ENCODE results near the gene UAP1L1. TPM values are rescaled to one million over a fixed set of nuclear protein-coding genes. Genes with fewer than 3 reads are reported as not detected.

The UAP1L1 gene
- total and polyA plus RNA-seq, 8 donors: 5.2 to 14.4 (median 6.2) TPM

DNA sequence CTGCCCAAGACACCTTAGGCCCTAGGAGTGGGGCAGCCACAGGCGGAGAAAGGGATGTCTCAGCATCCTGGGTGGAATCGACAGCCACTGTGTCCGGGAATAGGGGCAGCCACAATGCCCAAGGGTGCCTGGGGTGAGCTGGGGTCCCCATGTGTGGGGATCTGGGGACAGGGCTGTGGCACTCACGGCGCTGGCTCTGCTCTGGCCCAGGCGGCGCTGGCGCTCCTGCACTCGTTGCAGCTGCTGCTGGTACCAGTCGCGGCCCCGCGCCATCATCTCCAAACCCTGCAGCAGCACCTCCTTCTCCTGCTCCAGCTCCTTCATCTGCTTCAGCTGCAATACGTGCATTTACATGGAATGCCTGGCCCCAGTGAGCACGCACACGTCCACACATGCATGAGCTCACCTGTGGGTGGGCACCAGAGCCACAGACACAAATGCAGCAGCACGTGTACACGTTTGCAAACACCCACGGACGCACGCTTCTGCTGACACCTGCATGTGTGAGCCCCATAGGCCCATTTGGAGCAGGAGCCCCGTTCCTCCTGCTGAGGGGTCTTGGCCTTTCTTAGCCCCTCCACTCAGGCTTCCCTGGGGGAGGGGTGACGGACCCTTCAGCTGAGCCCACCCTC, 11.9 kb upstream of the UAP1L1 start:
- H3K4me1 ChIP-seq: peaks cover 0 to 5% (median 5%) of the 10 kb centered on the region in 3 donors
- no peak for FAIRE-seq
- no peak overlapping the region for H3K27ac ChIP-seq
- intact Hi-C loops (cut with DNase I): loop anchor here in 1 of 3 donors (2.0 kb wide), 1 partner anchor 17 kb away; no protein-coding TSS in a partner anchor
- H3K4me3 ChIP-seq: no peak overlapping the region
- H3K9me3 ChIP-seq: no peaks in the 10 kb centered on the region
- TF ChIP-seq, protein P1, sequence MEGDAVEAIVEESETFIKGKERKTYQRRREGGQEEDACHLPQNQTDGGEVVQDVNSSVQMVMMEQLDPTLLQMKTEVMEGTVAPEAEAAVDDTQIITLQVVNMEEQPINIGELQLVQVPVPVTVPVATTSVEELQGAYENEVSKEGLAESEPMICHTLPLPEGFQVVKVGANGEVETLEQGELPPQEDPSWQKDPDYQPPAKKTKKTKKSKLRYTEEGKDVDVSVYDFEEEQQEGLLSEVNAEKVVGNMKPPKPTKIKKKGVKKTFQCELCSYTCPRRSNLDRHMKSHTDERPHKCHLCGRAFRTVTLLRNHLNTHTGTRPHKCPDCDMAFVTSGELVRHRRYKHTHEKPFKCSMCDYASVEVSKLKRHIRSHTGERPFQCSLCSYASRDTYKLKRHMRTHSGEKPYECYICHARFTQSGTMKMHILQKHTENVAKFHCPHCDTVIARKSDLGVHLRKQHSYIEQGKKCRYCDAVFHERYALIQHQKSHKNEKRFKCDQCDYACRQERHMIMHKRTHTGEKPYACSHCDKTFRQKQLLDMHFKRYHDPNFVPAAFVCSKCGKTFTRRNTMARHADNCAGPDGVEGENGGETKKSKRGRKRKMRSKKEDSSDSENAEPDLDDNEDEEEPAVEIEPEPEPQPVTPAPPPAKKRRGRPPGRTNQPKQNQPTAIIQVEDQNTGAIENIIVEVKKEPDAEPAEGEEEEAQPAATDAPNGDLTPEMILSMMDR (IDR thresholded peaks at IDR 0.05): no peak
- peak in 3 of 6 donors; percentile 3 to 72 (median 27) for DNase-seq
- no peaks in the 10 kb centered on the region for H3K27me3 ChIP-seq
- no peaks in the 10 kb centered on the region for H3K36me3 ChIP-seq
- 91 to 92% methylated on average over 23 of the region's 23 CpGs for WGBS, 2 donors
- no peak for ATAC-seq

DNA sequence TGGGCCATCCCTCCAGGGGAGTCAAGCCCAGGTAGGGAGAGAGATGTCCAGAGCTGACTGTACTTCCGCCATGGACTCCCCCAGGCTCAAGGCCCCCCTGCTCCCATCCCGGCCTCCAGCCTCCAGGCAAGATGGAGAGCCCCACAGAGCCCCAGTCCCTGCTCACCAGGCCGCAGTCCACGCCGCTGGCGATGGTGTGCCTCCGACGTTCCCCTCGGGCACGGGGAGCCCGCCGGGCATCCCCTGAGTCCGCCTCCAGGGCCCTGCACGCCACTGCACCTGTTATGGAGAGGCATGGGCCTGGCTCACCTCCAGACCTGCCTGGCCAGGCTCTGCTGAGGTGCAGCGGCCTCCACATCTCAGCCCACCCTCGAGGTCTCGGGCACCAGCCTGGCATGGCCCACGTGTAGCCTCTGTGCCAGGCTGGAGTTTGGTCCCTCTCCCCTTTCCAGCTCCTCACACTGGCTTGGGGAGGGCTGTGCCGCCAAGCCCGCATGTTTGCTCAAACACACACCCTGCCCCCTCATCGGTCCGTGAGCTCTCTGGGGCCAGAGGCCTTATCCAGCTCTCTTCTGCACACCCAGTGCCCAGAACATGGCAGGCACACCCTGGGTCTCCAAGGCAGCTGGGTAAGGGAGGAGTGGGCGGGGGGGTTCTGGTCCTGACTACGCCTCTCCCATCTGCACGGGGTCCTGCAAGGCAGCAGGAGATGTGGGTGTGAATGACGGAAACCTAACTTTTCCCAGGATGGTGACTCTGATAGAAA, 11.0 kb upstream of the UAP1L1 start:
- 82 to 89% methylated on average over 26 of the region's 26 CpGs for WGBS, 2 donors
- FAIRE-seq: no peak
- intact Hi-C loops (cut with DNase I): no loop called here
- H3K4me3 ChIP-seq: no peak overlapping the region
- H3K27ac ChIP-seq: no peak overlapping the region
- H3K9me3 ChIP-seq: no peaks in the 10 kb centered on the region
- H3K27me3 ChIP-seq: no peaks in the 10 kb centered on the region
- peak in 3 of 6 donors; percentile 47 to 81 (median 60) for DNase-seq
- H3K4me1 ChIP-seq: peaks cover 0 to 11% (median 10%) of the 10 kb centered on the region in 3 donors
- TF ChIP-seq, protein P1 (IDR thresholded peaks at IDR 0.05): no peak
- ATAC-seq: no peak
- H3K36me3 ChIP-seq: no peaks in the 10 kb centered on the region

DNA sequence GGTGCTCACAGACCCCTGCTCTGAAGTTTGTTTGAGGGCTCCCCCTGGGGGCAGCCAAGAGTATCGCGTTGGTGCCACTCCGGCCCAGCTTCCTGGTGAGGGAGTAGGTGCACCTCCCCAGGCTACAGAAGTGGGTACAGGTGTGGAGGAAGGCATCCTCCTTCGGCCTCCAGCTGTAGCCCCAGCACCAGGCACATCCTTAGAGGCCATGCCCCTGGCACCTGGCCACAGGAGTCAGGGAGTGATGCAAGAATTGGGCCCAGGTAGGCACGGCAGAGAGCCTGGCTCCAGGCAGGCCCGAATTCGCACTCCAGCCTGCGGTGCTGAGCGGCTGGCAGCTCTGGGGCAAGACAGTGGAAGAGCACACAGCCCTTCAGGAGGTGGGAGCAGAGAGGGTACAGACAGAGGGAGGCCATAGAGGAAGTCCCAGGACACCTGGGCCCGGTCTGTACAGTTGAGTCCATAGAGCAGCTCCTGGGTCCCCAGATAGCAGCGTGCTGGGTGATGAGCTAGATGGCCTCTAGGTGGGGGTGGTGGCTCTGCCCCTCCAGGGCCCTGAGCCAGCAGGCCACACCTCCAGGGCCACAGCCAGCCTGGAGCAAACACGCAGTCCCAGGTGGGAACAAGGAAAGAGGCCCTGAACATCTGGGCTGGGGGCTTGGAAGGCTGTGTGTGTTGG, 9.3 kb upstream of the UAP1L1 start:
- ATAC-seq (peak; percentile 46 to 68 (median 67)), FAIRE-seq (no peak), DNase-seq (peak; percentile 74 to 94 (median 87))
- Histone ChIP-seq H3K4me3 (no peak overlapping the region), H3K4me1 (peaks cover 0 to 13% (median 13%) of the 10 kb centered on the region in 3 donors), H3K36me3 (no peaks in the 10 kb centered on the region), H3K27ac (no peak overlapping the region), H3K27me3 (no peaks in the 10 kb centered on the region), H3K9me3 (no peaks in the 10 kb centered on the region)
- TF ChIP-seq, protein P1 (IDR thresholded peaks at IDR 0.05): peak; percentile 64 to 83 (median 74)
- WGBS, 2 donors: 51 to 55% methylated on average over 12 of the region's 12 CpGs
- intact Hi-C loops (cut with DNase I): no loop called here

DNA sequence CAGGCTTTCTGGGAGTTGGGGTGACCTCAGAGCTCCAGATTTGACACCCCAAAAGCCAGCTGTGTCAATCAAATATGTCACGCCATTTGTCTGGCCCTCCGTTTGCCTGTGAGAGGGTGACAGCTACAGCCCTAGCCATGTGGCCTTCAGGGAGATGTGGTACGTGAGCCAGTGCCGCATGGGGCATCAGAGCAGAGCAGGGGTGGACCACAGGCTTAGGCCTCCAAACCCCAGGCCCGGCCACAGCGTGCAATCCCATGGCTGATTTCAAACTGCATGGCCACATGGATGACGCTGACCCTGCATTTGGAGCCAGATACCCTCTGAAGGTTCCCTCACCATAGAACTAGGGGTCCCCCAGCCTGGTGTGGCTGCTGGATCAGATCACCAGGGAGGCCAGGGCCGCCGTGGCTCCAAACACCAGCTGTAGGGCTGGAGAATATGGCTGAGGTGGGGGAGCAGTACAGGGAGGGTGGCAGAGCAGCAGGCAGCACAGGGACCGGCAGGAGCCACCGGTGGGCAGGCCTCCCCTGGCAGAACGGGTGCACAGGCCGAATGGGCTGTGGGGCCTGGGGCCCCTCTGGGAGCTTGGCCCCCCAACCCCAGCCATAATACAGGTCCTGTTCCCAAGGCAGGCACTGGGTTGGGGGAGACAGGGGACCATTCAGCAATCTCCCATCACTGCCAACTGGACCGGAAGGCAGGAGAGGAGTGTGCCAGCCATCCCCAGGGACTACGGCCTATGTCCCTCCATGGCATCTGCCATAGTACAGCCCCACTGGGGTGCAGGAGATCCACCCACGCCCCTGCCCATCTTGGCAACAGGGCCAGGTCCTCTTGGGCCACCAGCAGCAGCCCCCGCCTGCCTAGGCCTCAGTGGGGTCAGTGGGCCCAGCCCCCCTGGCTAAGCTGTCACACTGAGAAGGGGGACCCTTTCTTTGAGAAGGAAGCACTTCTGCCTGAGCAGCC, 8.5 kb upstream of the UAP1L1 start:
- peaks cover 0 to 13% (median 13%) of the 10 kb centered on the region in 3 donors for H3K4me1 ChIP-seq
- no peaks in the 10 kb centered on the region for H3K9me3 ChIP-seq
- intact Hi-C loops (cut with DNase I): no loop called here
- TF ChIP-seq, protein P1 (IDR thresholded peaks at IDR 0.05): no peak
- FAIRE-seq: no peak
- no peaks in the 10 kb centered on the region for H3K27me3 ChIP-seq
- no peak for ATAC-seq
- no peaks in the 10 kb centered on the region for H3K36me3 ChIP-seq
- H3K27ac ChIP-seq: no peak overlapping the region
- 81 to 87% methylated on average over 16 to 17 of the region's 17 CpGs for WGBS, 2 donors
- no peak overlapping the region for H3K4me3 ChIP-seq
- peak in 3 of 6 donors; percentile 27 to 74 (median 46) for DNase-seq

Data from pancreas (tissue), 10 donors.